ENCODE measurements around the gene ZNF468.
A peak's percentile ranks its signal among the peaks of the same experiment; 100 is the strongest.
"Not testable (repeated sequence)": the region's sequence is repeated elsewhere in the genome, so short reads cannot be mapped to it uniquely, and the experiment has no call there.

The ZNF468 gene

DNA sequence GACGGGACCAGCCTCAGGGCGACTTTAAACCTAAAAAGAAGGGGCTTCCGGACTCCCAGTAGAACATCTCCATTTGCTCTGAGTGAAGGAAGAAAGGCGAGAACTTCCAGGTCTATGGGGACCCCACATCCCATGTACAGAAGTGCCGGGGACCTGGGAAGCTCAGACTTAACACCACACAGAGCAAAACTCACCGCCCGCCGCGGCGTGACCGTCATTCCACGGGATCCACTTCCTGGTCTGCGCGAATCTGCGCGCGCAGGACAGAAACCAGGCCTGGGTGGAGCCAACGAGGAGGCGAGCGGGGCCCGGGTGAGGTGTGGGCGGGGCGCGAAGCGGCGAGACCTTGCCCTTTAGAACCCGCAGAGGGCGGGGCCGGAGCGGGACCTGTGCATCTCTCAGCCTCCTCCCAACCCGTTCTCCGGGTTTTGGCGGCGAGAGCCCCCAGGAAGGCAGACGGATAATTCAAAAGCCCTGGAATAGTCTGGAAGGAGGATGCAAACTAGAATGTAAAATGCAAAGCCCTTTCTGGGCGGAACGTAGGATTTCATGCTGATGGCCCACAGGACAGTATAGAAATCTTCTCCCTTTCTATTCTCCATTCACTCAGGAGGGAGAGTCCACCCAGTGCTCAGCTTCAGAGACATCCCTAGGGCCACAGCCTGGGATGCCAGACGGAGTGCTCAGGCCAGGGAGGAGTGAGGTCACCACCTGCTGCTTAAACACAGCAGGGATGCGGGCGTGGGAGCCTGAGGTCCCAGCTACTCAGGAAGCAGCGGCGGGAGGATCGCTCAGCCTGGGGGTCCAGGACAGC lies at the start of gene ZNF468:
Gene ZNF468, minus strand, starts transcription at position 242 of the 814 bp plus-strand sequence. CDS start 3,347 bp downstream, outside the sequence.
- Histone ChIP-seq H3K36me3 (ENCODE audit: insufficient read depth, low read length) (peaks cover 16% of the 10 kb centered on the region), H3K9ac (ENCODE audit: insufficient read length) (peak within 1 kb of the TSS; percentile 74), H3K4me3 (peak within 1 kb of the TSS; percentile 80)
- H3K9me3 ChIP-seq (ENCODE audit: low read depth, low read length); H3K27ac ChIP-seq; DNase-seq (ENCODE audit: low read depth, low spot score): not testable (repeated sequence)
- peak; percentile 67 for TF ChIP-seq POLR2AphosphoS5 (IDR thresholded peaks at IDR 0.05; ENCODE audit: borderline replicate concordance, low read depth, low read length)

DNA sequence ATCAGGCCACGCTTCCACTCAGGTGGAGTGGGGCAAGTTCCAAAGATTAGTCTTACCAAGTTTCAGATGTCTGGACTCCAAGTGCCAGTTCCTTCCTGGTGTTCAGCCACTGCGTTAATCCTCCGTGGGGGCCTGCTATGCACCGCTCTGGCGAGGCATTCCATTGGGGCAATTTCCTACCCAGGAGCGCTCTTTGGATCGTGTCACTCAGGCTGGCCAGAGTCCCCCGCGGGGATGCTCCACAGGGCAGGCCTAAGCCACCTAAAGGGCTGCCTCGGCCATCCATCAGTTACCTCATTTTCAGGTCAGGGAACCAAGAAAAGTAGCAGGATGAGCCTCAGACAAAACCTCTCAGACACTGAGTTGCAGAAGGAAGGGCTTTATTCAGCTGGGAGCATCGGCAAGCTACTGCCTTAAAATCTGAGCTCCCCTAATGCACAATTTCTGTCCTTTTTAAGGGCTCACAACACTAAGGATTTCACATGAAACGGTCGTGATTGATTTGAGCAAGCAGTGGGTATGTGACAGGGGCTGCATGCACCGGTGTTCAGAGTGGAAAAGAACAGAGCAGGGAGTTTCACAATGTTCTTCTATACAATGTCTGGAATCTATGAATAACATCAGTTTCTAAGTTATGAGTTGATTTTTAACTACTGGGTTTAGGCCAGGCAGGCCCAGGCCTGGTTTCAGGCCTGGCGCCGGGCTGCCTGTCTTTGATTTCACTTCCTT lies 46.8 kb upstream of the ZNF468 start:
- DNase-seq (ENCODE audit: low read depth, low spot score); H3K4me3 ChIP-seq; H3K9ac ChIP-seq (ENCODE audit: insufficient read length); H3K27ac ChIP-seq; H3K9me3 ChIP-seq (ENCODE audit: low read depth, low read length): not testable (repeated sequence)
- H3K36me3 ChIP-seq (ENCODE audit: insufficient read depth, low read length) = peaks cover 19% of the 10 kb centered on the region; the same call in 1 of the 2 replicates

DNA sequence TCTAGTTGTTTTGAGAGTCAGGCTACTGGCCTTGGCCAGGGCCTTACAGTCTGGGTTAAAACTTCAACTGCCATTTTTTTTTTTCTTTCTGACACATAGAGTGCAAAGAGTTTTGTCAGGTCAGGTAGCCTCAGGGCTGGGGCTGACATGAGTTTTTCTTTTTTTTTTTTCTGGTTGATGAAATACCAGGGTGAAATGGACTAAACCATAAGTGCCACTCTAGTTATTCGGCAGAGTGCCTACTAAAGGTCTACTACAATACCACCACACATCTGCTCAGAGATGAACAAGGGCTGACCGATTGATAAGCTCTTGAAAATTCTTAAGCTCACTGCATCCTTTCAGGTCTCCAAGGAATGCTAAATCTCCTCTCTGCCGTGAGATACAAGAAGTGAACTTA lies 44.4 kb upstream of the ZNF468 start:
- Histone ChIP-seq H3K27ac (no peak overlapping the region), H3K36me3 (ENCODE audit: insufficient read depth, low read length) (peaks cover 4% of the 10 kb centered on the region; the same call in 1 of the 2 replicates), H3K4me3 (no peak overlapping the region), H3K9me3 (ENCODE audit: low read depth, low read length) (no peaks in the 10 kb centered on the region), H3K9ac (ENCODE audit: insufficient read length) (no peak overlapping the region)
- no peak for DNase-seq (ENCODE audit: low read depth, low spot score)
- TF ChIP-seq EZH2 (IDR thresholded peaks at IDR 0.05) (no peak), FOXP2 (optimal IDR thresholded peaks at IDR 0.05; ENCODE audit: control extremely low read depth, extremely low read length, insufficient read depth) (no peak), POLR2AphosphoS5 (IDR thresholded peaks at IDR 0.05; ENCODE audit: borderline replicate concordance, low read depth, low read length) (no peak)

DNA sequence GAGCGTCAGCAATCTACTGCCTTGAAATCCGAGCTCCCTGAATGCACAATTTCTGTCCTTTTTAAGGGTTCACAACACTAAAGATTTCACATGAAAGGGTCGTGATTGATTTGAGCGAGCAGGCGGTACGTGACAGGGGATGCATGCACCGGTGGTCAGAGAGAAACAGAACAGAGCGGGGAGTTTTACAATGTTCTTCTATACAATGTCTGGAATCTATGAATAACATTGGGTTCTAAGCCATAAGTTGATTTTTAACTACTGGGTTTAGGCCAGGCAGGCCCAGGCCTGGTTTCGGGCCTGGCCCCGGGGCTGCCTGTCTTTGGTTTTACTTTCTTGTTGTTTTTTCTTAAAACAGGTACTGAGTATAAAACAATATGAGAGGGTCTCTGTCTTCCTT lies 41.2 kb upstream of the ZNF468 start:
- H3K9me3 ChIP-seq (ENCODE audit: low read depth, low read length); H3K36me3 ChIP-seq (ENCODE audit: insufficient read depth, low read length); DNase-seq (ENCODE audit: low read depth, low spot score); H3K27ac ChIP-seq; H3K4me3 ChIP-seq; H3K9ac ChIP-seq (ENCODE audit: insufficient read length): not testable (repeated sequence)

DNA sequence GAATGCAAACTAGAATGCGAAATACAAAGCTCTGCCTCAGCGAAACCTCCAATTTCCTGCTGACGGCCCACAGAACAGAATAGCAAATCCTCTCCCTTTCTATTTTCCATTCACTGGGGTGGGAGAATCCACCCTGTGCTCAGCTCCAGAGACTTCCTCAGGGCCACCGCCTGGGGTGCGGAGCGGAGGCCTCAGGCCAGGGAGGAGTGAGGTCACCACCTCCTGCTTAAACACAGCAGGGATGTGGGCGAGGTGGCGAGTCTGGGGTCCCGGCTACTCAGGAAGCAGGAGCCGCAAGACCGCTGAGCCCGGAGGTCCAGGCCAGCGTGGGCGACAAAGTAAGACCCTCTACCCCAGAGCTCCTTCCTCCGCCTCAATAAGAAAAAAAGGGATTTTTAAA lies 40.7 kb upstream of the ZNF468 start:
- Histone ChIP-seq H3K36me3 (ENCODE audit: insufficient read depth, low read length) (no peaks in the 10 kb centered on the region), H3K27ac (no peak overlapping the region), H3K4me3 (no peak overlapping the region), H3K9me3 (ENCODE audit: low read depth, low read length) (no peaks in the 10 kb centered on the region), H3K9ac (ENCODE audit: insufficient read length) (no peak overlapping the region)
- no peak for TF ChIP-seq EZH2 (IDR thresholded peaks at IDR 0.05)
- TF ChIP-seq FOXP2 (optimal IDR thresholded peaks at IDR 0.05; ENCODE audit: control extremely low read depth, extremely low read length, insufficient read depth) = no peak
- no peak for TF ChIP-seq POLR2AphosphoS5 (IDR thresholded peaks at IDR 0.05; ENCODE audit: borderline replicate concordance, low read depth, low read length)
- DNase-seq (ENCODE audit: low read depth, low spot score) = no peak

DNA sequence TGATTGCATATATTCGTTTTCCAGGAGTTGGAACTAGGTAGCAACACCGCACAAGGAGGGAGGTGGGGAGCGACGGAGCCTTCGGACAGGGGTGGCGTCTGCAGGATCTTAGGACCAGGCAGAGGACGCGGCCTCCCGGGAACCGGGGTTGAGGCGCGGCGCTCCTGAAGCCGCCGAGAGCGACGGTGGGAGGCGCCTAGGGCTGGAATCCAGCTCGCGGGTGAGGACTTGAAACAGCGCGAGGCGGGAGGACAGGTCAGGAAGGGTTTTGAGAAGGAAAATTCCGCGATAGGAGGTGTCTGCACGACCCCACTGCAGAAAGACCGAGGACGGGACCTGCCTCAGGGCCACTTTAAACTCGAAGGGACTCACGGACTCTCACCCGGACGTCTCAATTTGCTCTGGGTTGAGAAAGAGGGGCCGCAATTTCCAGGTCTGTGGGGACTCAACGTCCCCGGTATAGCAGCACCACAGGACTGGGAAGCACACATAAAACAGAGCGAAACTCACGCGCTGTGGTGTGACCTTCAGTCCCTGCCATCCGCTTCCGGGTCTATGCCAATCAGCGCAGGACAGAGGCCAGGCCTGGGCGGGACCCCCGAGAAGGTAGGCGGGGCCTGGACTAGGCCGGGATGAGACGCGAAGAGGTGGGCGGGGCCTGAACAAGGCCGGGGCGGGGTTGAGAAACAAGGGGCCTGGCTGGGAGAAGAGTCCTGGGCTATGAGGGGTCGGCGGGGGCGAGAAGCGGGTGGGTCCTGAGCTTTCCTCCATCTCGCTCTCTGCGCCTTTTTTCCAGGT lies 39.9 kb upstream of the ZNF468 start, which contains the start of gene ZNF320:
Gene ZNF320, minus strand, starts transcription at position 498 of the 798 bp plus-strand sequence. CDS start 7,380 bp downstream, outside the sequence.
- peak; percentile 78 for TF ChIP-seq POLR2AphosphoS5 (IDR thresholded peaks at IDR 0.05; ENCODE audit: borderline replicate concordance, low read depth, low read length)
- no peak for TF ChIP-seq FOXP2 (optimal IDR thresholded peaks at IDR 0.05; ENCODE audit: control extremely low read depth, extremely low read length, insufficient read depth)
- no peak for TF ChIP-seq EZH2 (IDR thresholded peaks at IDR 0.05)
- Histone ChIP-seq H3K4me3 (peak within 1 kb of the TSS; percentile 63), H3K9ac (ENCODE audit: insufficient read length) (peak within 1 kb of the TSS; percentile 2), H3K9me3 (ENCODE audit: low read depth, low read length) (no peaks in the 10 kb centered on the region), H3K27ac (no peak within 1 kb of the TSS), H3K36me3 (ENCODE audit: insufficient read depth, low read length) (no peaks in the 10 kb centered on the region)
- peak; percentile 3 for DNase-seq (ENCODE audit: low read depth, low spot score)

DNA sequence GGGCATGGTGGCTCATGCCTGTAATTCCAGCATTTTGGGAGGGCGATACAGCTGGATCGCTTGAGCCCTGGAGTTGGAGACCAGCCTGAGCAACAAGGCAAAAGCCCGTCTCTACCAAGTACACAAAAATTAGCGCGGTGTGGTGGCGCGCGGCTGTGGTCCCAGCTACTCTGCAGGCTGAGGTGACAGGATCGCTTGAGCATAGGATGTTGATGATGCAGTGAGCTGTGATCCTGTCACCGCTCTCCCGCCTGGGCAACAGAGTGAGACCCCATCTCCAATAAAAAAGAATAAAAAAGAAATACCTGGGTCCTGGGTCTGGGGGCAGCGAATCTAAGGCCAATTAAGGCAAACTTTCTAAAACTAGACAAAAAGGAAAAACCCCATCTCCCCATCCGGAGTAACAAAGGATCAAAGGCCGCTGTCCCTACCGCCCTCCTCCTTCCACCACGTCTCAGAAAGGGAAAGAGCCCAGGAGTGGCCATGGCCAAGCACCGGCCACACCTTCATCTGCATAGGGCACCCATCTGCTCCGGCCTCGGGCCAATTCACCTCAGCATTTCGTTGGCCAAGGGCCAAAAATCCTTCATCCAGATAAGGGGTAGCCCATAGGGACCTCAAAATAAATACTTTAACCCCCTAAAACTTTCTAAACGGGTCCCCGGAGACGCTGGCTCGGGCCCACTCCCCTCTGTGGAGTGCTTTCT lies 39.2 kb upstream of the ZNF468 start:
- Histone ChIP-seq H3K9ac (ENCODE audit: insufficient read length) (no peak overlapping the region), H3K36me3 (ENCODE audit: insufficient read depth, low read length) (no peaks in the 10 kb centered on the region), H3K27ac (no peak overlapping the region), H3K9me3 (ENCODE audit: low read depth, low read length) (no peaks in the 10 kb centered on the region), H3K4me3 (peak overlapping the region; percentile 63)
- no peak for DNase-seq (ENCODE audit: low read depth, low spot score)
- TF ChIP-seq POLR2AphosphoS5 (IDR thresholded peaks at IDR 0.05; ENCODE audit: borderline replicate concordance, low read depth, low read length) (no peak), FOXP2 (optimal IDR thresholded peaks at IDR 0.05; ENCODE audit: control extremely low read depth, extremely low read length, insufficient read depth) (no peak), EZH2 (IDR thresholded peaks at IDR 0.05) (no peak)

DNA sequence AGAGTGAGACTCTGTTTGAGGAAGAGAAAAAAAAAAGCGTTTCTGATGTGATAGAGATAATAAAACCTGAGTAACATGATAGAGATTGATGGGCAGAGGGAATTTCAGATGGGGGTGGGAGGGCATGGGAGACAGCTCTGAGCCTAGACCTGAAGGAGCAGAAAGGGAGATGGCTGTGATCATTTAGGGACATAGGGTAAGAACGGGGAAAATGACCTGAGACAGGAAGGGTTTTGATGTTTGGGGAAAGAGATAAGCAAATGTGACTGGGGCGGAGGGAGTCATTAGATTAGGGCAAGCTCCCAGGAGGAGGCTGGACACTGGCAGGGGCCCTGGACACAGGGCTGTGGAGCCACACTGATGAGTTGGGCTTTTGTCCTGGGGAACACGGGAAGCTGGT lies 33.9 kb upstream of the ZNF468 start:
- Histone ChIP-seq H3K4me3 (no peak overlapping the region), H3K27ac (no peak overlapping the region), H3K9ac (ENCODE audit: insufficient read length) (no peak overlapping the region), H3K36me3 (ENCODE audit: insufficient read depth, low read length) (no peaks in the 10 kb centered on the region), H3K9me3 (ENCODE audit: low read depth, low read length) (no peaks in the 10 kb centered on the region)
- TF ChIP-seq POLR2AphosphoS5 (IDR thresholded peaks at IDR 0.05; ENCODE audit: borderline replicate concordance, low read depth, low read length) (no peak), FOXP2 (optimal IDR thresholded peaks at IDR 0.05; ENCODE audit: control extremely low read depth, extremely low read length, insufficient read depth) (no peak), EZH2 (IDR thresholded peaks at IDR 0.05) (no peak)
- DNase-seq (ENCODE audit: low read depth, low spot score) = no peak
